IgD-negative memory B cell (primary cell): ENCODE data around the gene NLRP8. TPM values are rescaled to one million over a fixed set of nuclear protein-coding genes. Genes with fewer than 3 reads are reported as not detected.
"Not testable (repeated sequence)": the region's sequence is repeated elsewhere in the genome, so short reads cannot be mapped to it uniquely, and the experiment has no call there.

ENCODE experiments used
- H3K27ac Mint-ChIP-seq, 3 donors: one replicate each; pipeline ENCODE4 v1.8.0; 2020 to 2022; ENCODE audit warnings: mild to moderate bottlenecking in 3 of 3, mixed read lengths in 3 of 3, moderate library complexity in 1 of 3
- H3K27me3 Mint-ChIP-seq: one replicate; pipeline ENCODE4 v1.8.0; 2021; ENCODE audit warnings: mixed read lengths
- H3K36me3 Mint-ChIP-seq: one replicate; pipeline ENCODE4 v1.8.0; 2020; ENCODE audit warnings: mild to moderate bottlenecking, mixed read lengths
- H3K4me1 Mint-ChIP-seq, 3 donors: one replicate each; pipeline ENCODE4 v1.8.0; 2020 to 2022; ENCODE audit warnings: mixed read lengths in 3 of 3, mild to moderate bottlenecking in 1 of 3
- H3K4me3 Mint-ChIP-seq, 4 donors: one replicate each; pipeline ENCODE4 v1.8.0; 2020 to 2022; ENCODE audit warnings: mild to moderate bottlenecking in 4 of 4, mixed read lengths in 4 of 4, moderate library complexity in 3 of 4
- H3K9me3 Mint-ChIP-seq, 3 donors: one replicate each; pipeline ENCODE4 v1.8.0; 2020 to 2021; ENCODE audit warnings: mixed read lengths in 3 of 3, mild to moderate bottlenecking in 1 of 3
- polyA plus RNA-seq: library from polyadenylated mRNA; unstranded; fragments of 300-500 nt; fragmentation: Illumina TruSeq; gene quantifications from one replicate; pipeline ENCODE4 v1.2.3, GENCODE V29; 2021

The NLRP8 gene
- polyA plus RNA-seq = not detected

DNA sequence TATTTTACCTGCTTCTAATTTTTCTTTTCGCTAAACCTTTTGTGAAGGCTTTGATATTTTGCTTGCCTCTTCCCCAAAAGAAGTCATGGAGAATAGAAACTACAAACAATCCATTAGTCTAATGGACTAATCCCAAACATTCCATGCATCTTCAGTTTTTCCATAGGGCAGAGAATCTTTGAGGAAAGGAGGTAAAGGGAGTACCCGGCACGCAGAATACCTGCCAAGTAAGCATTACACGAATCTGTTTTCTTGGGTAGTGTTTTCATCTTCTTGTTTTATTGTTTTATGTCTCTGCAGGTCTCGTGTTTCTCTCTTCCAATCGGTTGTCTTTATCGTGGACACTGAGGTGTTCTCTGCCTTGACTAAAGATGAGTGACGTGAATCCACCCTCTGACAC lies at the start of gene NLRP8:
TSS of gene NLRP8 (plus strand) at position 301 of the 400 bp plus-strand sequence.
- peaks cover 8 to 14% (median 9%) of the 10 kb centered on the region in 3 donors for H3K9me3 Mint-ChIP-seq
- no peak within 1 kb of the TSS for H3K4me3 Mint-ChIP-seq
- no peaks in the 10 kb centered on the region for H3K27me3 Mint-ChIP-seq
- H3K36me3 Mint-ChIP-seq = peaks cover 2% of the 10 kb centered on the region
- H3K27ac Mint-ChIP-seq = no peak within 1 kb of the TSS
- peaks cover 0 to 5% (median 2%) of the 10 kb centered on the region in 3 donors for H3K4me1 Mint-ChIP-seq

DNA sequence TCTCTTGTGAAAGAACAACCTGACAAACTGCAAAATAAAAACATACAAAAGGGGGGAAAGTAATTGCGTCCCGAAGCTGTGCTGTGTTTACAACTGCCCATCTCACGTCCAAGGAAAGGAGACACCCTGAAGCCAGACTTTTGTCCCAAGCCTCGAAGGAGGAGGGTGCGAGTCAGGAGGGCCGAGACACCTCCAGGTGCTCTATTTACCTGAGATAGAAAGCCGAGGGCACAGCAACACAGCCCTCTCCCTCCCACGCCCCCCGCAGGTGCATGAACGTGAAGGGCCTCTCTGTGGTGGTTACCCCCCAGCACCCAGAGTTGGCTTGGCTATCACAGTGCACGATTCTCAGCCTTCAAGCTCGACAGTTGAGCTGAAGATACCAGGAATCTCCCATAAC lies 48.7 kb upstream of the NLRP8 start:
- no peak overlapping the region for H3K27ac Mint-ChIP-seq
- no peaks in the 10 kb centered on the region for H3K4me1 Mint-ChIP-seq
- no peaks in the 10 kb centered on the region for H3K36me3 Mint-ChIP-seq
- H3K4me3 Mint-ChIP-seq = no peak overlapping the region
- H3K9me3 Mint-ChIP-seq = peaks cover 5 to 10% (median 5%) of the 10 kb centered on the region in 3 donors
- peaks cover 2% of the 10 kb centered on the region for H3K27me3 Mint-ChIP-seq

DNA sequence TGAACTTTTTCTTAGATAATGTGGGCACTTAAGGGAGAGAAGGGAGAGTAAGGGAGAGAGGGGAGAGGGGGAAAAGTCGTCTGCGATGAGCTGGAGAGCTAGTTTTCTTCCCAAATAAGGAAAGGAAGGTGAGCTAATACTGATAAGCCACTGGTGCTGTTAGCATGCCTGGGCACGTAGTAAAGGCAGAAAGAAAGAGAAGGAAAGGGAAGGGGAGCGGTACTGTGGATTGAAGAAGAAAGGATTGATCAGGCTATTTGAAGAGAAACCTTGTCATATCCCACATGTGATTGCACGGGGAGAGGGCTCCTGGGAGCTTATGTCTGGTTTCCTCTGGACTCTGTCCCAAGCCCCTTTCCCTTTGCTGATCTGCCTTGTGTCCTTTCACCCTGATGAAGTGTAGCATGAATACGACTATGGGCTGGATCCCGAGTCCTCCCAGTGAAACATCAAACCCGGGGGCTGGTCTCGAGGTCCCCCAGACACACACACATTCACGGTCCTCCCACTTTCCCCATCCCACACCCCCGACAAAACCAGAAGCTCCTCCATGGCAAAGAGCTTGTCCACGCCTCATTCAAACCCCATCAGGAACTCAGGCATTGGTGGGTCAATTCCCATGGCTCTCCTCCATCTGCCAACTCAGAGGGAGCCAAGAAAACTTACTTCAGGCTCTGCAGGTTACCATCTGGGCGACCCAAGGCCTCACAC lies 46.1 kb upstream of the NLRP8 start:
- Mint-ChIP-seq H3K27me3 (peaks cover 2% of the 10 kb centered on the region), H3K27ac (no peak overlapping the region), H3K4me1 (no peaks in the 10 kb centered on the region), H3K9me3 (peaks cover 6 to 10% (median 8%) of the 10 kb centered on the region in 3 donors), H3K36me3 (peaks cover 2% of the 10 kb centered on the region), H3K4me3 (no peak overlapping the region)

DNA sequence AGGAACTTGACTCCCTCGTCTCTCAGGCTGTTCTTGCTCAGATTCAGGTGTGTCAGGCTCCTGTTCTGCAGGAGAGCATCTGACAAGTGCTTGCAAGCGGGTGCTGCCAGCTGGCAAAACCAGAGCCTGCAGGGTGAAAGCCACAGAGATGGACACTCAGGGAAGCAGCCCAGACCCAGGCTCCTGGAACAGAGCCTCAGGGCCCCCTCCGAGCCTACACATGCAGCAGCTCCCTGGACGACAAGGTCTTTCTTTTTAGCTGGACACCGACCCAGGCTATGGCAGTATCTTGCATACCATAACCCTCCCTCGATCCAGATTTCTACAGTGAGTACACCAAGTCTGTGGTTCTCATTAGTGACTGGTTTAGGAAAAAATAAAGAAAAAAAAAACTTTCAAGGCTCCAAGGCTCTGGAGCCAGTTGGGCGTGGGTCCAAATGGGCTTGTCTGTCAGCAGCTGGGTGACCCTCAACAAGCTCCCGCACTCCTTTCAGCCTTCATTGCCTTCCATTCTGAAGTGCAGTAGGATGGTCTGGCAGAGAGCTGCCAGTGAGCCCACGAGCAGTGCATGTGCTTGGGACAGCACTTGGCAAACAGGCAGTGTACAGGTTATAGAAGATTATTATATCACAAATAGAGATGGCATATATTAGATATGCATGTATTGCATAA lies 45.4 kb upstream of the NLRP8 start:
- no peak overlapping the region for H3K27ac Mint-ChIP-seq
- H3K9me3 Mint-ChIP-seq = peaks cover 4 to 8% (median 6%) of the 10 kb centered on the region in 3 donors
- no peaks in the 10 kb centered on the region for H3K4me1 Mint-ChIP-seq
- no peak overlapping the region for H3K4me3 Mint-ChIP-seq
- H3K27me3 Mint-ChIP-seq = peaks cover 2% of the 10 kb centered on the region
- peaks cover 2% of the 10 kb centered on the region for H3K36me3 Mint-ChIP-seq

DNA sequence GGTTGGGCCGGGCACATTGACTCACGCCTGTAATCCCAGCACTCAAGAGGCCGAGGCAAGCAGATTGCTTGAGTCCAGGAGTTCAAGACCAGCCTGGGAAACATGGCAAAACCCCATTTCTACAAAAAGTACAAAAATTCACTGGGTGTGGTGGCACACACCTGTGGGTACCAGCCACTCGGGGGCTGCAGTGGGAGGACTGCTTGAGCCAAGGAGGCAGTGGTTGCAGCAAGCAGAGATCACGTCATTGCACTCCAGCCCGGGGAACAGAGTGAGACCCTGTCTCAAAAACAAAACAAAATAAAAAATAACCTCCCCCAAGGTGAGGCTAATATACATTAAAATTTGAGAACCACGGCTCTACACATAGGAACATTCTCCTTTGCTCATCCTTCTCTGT lies 40.3 kb upstream of the NLRP8 start:
- no peak overlapping the region for H3K27ac Mint-ChIP-seq
- no peaks in the 10 kb centered on the region for H3K4me1 Mint-ChIP-seq
- peaks cover 0 to 9% (median 8%) of the 10 kb centered on the region in 3 donors for H3K9me3 Mint-ChIP-seq
- H3K27me3 Mint-ChIP-seq = peaks cover 5% of the 10 kb centered on the region
- H3K36me3 Mint-ChIP-seq = peaks cover 2% of the 10 kb centered on the region
- H3K4me3 Mint-ChIP-seq = no peak overlapping the region

DNA sequence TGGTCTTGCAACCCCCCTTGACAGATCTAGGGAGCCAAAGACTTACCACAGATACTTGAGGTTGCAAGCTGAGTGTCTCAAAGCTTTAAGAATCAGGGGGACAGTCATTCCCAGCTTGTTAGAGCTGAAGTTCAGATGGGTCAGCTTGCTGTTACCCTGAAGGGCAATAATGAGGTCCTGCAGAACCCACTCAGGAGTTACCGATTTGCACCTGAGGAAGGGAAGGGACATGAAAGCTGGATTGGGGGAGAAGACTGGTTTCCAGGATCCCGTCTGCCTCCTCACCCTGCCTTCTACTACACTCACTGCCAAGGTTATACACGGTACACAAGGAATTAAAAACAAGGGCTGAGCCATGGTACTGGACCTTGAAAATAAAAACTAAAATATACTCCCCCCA lies 39.9 kb upstream of the NLRP8 start:
- Mint-ChIP-seq H3K9me3 (peaks cover 0 to 9% (median 8%) of the 10 kb centered on the region in 3 donors), H3K27ac (no peak overlapping the region), H3K4me1 (no peaks in the 10 kb centered on the region), H3K36me3 (peaks cover 2% of the 10 kb centered on the region), H3K4me3 (no peak overlapping the region), H3K27me3 (peaks cover 5% of the 10 kb centered on the region)

DNA sequence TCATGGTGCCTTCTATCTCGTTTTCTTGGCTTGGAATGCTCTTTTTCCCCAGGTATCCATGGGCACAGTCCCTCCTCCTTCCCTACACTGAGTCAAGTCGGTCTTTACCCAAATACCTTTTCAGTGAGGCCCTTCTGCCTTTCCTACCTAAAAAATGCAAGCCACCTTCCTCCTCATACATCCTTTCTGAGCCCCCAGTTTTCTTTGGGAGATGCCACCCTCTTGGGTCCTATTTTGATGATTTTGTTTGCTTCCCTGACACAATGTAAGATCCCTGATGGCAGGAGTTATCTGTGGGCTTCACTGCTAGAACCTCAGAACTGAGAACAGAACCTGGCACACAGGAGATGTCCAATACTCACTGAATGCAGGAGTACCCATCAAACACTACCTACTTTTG lies 37.8 kb upstream of the NLRP8 start:
- Mint-ChIP-seq H3K9me3 (peaks cover 0 to 8% (median 4%) of the 10 kb centered on the region in 3 donors), H3K27me3 (peaks cover 7% of the 10 kb centered on the region), H3K4me3 (no peak overlapping the region), H3K4me1 (no peaks in the 10 kb centered on the region), H3K36me3 (peaks cover 4% of the 10 kb centered on the region), H3K27ac (no peak overlapping the region)

DNA sequence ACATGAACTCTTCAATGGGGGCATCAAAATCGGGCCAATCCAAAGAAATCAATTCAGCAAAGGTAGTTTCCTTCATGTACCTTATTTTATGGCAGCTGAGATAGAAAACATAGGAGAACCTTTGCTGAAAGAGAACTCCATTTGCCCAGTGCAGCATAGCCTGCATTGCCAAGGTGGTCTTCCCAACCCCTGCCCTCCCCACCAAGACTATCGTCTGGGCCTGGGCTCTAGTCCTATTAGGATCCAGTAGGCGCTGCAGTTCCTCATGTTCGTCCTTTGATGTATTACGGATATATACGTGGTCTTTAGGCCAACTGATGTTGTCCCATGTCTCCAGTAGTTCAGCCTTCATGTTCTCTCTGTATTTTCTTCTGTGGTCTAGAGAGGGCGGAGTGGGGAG lies 34.7 kb upstream of the NLRP8 start:
- peaks cover 8 to 17% (median 15%) of the 10 kb centered on the region in 3 donors for H3K9me3 Mint-ChIP-seq
- H3K27me3 Mint-ChIP-seq = peaks cover 6% of the 10 kb centered on the region
- H3K4me3 Mint-ChIP-seq = no peak overlapping the region
- no peaks in the 10 kb centered on the region for H3K4me1 Mint-ChIP-seq
- no peak overlapping the region for H3K27ac Mint-ChIP-seq
- peaks cover 2% of the 10 kb centered on the region for H3K36me3 Mint-ChIP-seq

DNA sequence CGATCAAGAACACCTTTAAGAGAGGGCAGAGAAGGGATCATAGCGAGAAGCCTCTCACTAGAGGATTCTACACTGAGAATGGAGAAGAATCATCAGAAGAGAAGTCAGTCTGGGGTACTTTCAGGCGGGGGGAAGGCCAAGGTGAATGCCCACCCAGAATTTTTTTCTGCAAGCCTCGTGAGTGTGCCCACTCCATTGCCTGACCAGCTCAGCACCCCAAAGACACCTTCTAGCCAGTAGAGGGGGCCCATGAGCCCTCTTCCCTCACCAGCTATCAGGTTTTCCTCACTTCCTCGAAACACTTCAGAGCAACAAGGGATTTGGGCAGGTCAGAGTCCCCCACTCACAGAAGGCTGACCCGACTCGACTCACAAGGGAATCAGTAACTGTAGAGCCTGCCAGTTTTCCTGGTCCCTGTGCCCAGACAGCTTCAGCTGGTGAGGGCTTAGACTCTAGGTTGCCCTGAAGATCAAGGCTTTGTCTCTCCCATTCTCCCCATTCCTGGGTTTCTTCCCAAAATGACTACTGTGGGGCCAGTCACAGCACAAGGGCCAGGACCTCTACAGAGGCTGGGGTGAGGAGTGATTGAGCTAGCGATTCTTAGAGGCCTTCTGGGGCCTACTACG lies 33.9 kb upstream of the NLRP8 start:
- Mint-ChIP-seq H3K27ac (no peak overlapping the region), H3K4me3 (no peak overlapping the region), H3K4me1 (no peaks in the 10 kb centered on the region), H3K9me3 (peaks cover 10 to 23% (median 14%) of the 10 kb centered on the region in 3 donors), H3K27me3 (peaks cover 6% of the 10 kb centered on the region), H3K36me3 (peaks cover 4% of the 10 kb centered on the region)

DNA sequence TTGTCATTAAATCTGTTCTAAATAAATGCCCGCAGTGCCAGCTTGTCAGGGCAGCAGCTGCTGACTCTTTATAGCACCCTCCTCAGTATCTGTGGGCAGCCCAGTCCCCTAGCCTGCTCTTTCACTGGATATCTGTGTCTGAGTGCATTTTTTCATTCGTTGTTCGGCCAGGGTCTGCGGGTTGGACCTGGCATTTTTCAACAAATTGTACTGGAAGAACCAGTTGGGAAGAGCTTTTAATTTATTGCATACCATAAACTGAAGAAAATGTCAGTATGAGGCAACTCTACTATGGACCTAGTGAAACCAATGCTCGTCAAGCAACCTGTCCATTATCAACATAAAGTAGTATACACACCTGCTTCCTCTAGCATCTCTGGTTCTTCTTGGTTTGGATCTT lies 24.1 kb upstream of the NLRP8 start:
- H3K27me3 Mint-ChIP-seq = peaks cover 4% of the 10 kb centered on the region

DNA sequence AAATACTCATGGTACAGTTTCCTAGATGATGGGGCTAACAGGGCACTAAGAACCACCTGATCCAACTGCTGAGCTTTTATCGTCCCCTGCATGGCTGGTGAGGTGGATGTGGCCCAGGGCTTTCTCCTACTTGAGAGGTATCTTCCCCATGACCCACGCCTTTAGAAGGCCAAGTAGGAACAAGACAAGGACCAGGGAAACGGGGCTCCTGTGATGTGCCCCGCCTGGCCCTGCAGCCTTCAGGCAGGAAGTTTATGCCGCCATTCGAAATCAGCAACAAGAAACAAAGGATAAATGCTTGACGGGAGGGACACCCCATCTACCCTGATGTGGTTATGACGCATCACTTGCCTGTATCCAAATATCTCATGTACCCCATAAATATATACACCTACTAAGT lies 19.6 kb upstream of the NLRP8 start:
- peaks cover 9 to 27% (median 12%) of the 10 kb centered on the region in 3 donors for H3K9me3 Mint-ChIP-seq
- no peaks in the 10 kb centered on the region for H3K36me3 Mint-ChIP-seq
- peaks cover 4% of the 10 kb centered on the region for H3K27me3 Mint-ChIP-seq
- no peak overlapping the region for H3K4me3 Mint-ChIP-seq
- H3K27ac Mint-ChIP-seq = no peak overlapping the region
- H3K4me1 Mint-ChIP-seq = peaks cover 0 to 3% (median 0%) of the 10 kb centered on the region in 3 donors

More for the DNA sequence above, 24.1 kb upstream of the NLRP8 start:
- Mint-ChIP-seq H3K9me3 (peaks cover 14 to 34% (median 17%) of the 10 kb centered on the region in 3 donors), H3K27ac (no peak overlapping the region), H3K4me3 (no peak overlapping the region), H3K36me3 (no peaks in the 10 kb centered on the region), H3K4me1 (no peaks in the 10 kb centered on the region)

DNA sequence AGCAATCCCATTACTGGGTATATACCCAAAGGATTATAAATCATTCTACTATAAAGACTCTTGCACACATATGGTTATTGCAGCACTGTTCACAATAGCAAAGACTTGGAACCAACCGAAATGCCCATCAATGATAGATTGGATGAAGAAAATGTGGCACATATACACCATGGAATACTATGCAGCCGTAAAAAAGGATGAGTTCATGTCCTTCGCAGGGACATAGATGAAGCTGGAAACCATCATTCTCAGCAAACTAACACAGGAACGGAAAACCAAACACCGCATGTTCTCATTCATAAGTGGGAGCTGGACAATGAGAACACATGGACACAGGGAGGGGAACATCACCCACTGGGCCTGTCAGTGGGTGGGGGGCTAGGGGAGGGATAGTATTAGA lies 18.4 kb upstream of the NLRP8 start:
- peaks cover 6 to 18% (median 12%) of the 10 kb centered on the region in 3 donors for H3K9me3 Mint-ChIP-seq
- H3K36me3 Mint-ChIP-seq, H3K4me3 Mint-ChIP-seq, H3K4me1 Mint-ChIP-seq, H3K27me3 Mint-ChIP-seq, H3K27ac Mint-ChIP-seq: not testable (repeated sequence)

DNA sequence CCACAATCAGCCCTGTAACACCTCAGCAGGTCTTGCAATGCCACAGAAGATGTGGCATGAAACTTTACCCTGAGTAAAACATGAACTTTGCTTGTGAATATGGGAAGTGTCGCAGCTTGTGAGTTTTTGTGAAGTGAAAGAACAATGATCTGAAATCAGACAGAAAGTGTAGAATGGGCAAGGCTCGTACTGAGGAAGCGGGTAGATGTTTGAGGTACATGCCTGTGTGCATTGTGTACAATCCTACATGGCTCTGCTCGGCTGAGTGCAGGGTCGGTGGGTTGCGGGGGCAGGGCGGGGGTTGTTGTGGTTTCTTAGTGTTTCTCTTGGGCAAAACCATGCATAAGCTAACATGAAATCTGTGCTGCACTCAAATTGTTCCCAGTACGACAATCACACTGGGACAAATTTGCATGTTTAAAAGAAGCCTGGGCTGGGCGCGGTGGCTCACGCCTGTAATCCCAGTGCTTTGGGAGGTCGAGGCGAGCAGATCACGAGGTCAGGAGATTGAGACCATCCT lies 16.6 kb upstream of the NLRP8 start:
- Mint-ChIP-seq H3K9me3 (peaks cover 6 to 14% (median 12%) of the 10 kb centered on the region in 3 donors), H3K27ac (no peak overlapping the region), H3K27me3 (peaks cover 4% of the 10 kb centered on the region), H3K36me3 (no peaks in the 10 kb centered on the region), H3K4me1 (peaks cover 0 to 3% (median 0%) of the 10 kb centered on the region in 3 donors), H3K4me3 (no peak overlapping the region)

DNA sequence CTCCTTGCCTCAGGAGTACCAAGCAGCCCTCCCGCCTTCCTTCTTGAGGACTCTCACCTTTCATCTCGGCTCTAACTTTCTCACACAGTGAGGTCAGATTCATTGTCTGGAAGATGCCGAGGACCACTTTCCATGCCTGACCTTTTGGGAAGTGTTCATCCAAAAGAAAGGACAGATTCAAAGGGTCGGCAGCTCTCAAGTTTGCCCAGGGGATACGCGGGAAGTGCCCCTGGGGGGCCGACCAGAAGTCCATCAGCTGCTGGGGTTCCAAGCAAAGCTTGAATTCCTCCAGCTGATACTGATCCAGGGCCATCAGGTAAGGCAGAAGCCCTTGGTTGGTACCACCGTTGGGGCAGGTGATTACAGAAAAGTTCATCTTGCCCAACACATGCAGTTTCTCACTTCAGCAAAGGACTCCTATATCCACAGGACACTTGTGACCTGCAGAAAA lies 15.7 kb upstream of the NLRP8 start, which contains the start of gene NLRP13:
TSS of gene NLRP13 (minus strand) at position 401 of the 451 bp plus-strand sequence. CDS start at position 376, 25 bp downstream.
- no peak within 1 kb of the TSS for H3K27ac Mint-ChIP-seq
- no peaks in the 10 kb centered on the region for H3K36me3 Mint-ChIP-seq
- no peak within 1 kb of the TSS for H3K4me3 Mint-ChIP-seq
- peaks cover 0 to 3% (median 0%) of the 10 kb centered on the region in 3 donors for H3K4me1 Mint-ChIP-seq
- peaks cover 3 to 14% (median 12%) of the 10 kb centered on the region in 3 donors for H3K9me3 Mint-ChIP-seq
- H3K27me3 Mint-ChIP-seq = peaks cover 4% of the 10 kb centered on the region

DNA sequence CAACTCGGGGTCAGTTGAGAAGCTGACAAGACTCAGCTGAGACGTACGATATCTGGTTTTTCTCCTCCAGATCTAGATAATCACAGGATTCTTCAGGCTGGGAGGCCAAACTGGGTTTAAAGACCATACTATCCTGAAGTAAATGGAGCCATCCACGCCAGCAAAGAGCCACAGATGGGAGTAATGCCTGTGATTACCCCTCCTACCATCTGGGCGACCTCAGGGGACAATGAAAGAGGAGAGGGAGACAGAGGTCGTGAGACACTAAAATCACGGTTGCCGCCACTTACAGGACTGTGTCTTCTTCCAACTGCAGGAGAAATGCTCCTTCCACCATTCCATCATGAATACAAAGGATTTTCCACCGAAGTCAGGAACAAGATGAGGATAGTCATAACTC lies 12.4 kb upstream of the NLRP8 start:
- H3K27ac Mint-ChIP-seq = no peak overlapping the region
- peaks cover 3% of the 10 kb centered on the region for H3K27me3 Mint-ChIP-seq
- no peaks in the 10 kb centered on the region for H3K36me3 Mint-ChIP-seq
- peaks cover 2 to 10% (median 9%) of the 10 kb centered on the region in 3 donors for H3K9me3 Mint-ChIP-seq
- H3K4me3 Mint-ChIP-seq = no peak overlapping the region
- H3K4me1 Mint-ChIP-seq = peaks cover 0 to 3% (median 0%) of the 10 kb centered on the region in 3 donors
